SK-N-SH (cell line): ENCODE measurements around the gene IL1RL2. TPM values are rescaled to one million over a fixed set of nuclear protein-coding genes. Genes with fewer than 3 reads are reported as not detected.

Experiments
- CTCF ChIA-PET: fragments of 300-600, 350-600 bp; formaldehyde crosslinking; extraction: SDS; loops from one replicate; lab custom pipeline; 2021; lab: Yijun Ruan, JAX
- POLR2A ChIA-PET: fragments of 350-600 bp; sonication (Branson Sonifier 250); formaldehyde crosslinking; extraction: SDS; loops from one replicate; lab custom pipeline; 2020; ENCODE audit warnings: antibody characterized with exemption, inconsistent platforms; lab: Yijun Ruan, JAX
- DNase-seq: peaks from one replicate; pipeline ENCODE4 v3.0.0; 2012
- H2AFZ ChIP-seq: fragments of 200-600 bp; sonication (generic); 2 replicates; pipeline ENCODE4 v1.8.1; 2016; ENCODE audit warnings: antibody characterized with exemption, mild to moderate bottlenecking, low read depth
- H3F3A ChIP-seq: fragments of 200-600 bp; sonication (generic); replicated peaks from 2 replicates; pipeline ENCODE3; 2016; ENCODE audit warnings: antibody characterized with exemption, mild to moderate bottlenecking; ENCODE audit not compliant: insufficient read depth
- H3K27ac ChIP-seq, 2 experiments: fragments of 200-500 bp in 1 of 2; fragments of 200-600 bp in 1 of 2; sonication (Bioruptor generic) in 1 of 2; sonication (generic), shearing (Covaris generic) in 1 of 2; 2 replicates each; pipeline versions ENCODE4 v1.5.1 to v1.6.1; 2014 to 2016; ENCODE audit warnings: low read depth in 2 of 2, inconsistent platforms in 1 of 2, low read length in 1 of 2, mild to moderate bottlenecking in 1 of 2, mixed read lengths in 1 of 2
- H3K27me3 ChIP-seq: fragments of 200-600 bp; sonication (generic), shearing (Covaris generic); 2 replicates; pipeline ENCODE4 v1.6.1; 2016; ENCODE audit warnings: mixed run types; ENCODE audit not compliant: insufficient read depth
- H3K36me3 ChIP-seq, 2 experiments: fragments of 200-500 bp in 1 of 2; fragments of 200-600 bp in 1 of 2; sonication (Bioruptor generic) in 1 of 2; sonication (generic) in 1 of 2; replicated peaks in 1 of 2; 2 replicates each; pipeline versions ENCODE3 to v1.5.1; 2014 to 2016; ENCODE audit warnings: low read length in 1 of 2, mild to moderate bottlenecking in 1 of 2; ENCODE audit not compliant: insufficient read depth in 2 of 2, control insufficient read depth in 1 of 2
- H3K4me1 ChIP-seq, 2 experiments: fragments of 200-500 bp in 1 of 2; fragments of 200-600 bp in 1 of 2; sonication (Bioruptor generic) in 1 of 2; sonication (generic), shearing (Covaris generic) in 1 of 2; 2 replicates each; pipeline versions ENCODE4 v1.5.1 to v1.6.1; 2014 to 2016; ENCODE audit warnings: low read depth in 1 of 2, low read length in 1 of 2, mixed run types in 1 of 2; ENCODE audit not compliant: insufficient read depth in 2 of 2, control insufficient read depth in 1 of 2
- H3K4me2 ChIP-seq: fragments of 200-600 bp; sonication (generic), shearing (Covaris generic); 2 replicates; pipeline ENCODE4 v1.6.1; 2017; ENCODE audit warnings: mixed run types
- H3K4me3 ChIP-seq, 2 experiments: fragments of 200-500 bp in 1 of 2; fragments of 200-600 bp in 1 of 2; sonication (Bioruptor generic) in 1 of 2; sonication (generic), shearing (Covaris generic) in 1 of 2; 2 replicates each; pipeline versions ENCODE4 v1.5.1 to v1.8.1; 2014 to 2016; ENCODE audit warnings: low read depth in 2 of 2, inconsistent platforms in 1 of 2, low read length in 1 of 2, mild to moderate bottlenecking in 1 of 2, mixed read lengths in 1 of 2, moderate library complexity in 1 of 2
- H3K79me2 ChIP-seq: fragments of 200-600 bp; sonication (generic); 2 replicates; pipeline ENCODE4 v1.8.1; 2017; ENCODE audit warnings: mild to moderate bottlenecking; ENCODE audit not compliant: insufficient read depth
- H3K9ac ChIP-seq: fragments of 200-600 bp; sonication (generic); 2 replicates; pipeline ENCODE4 v1.6.1; 2017; ENCODE audit warnings: mixed run types
- H3K9me2 ChIP-seq: fragments of 200-600 bp; sonication (generic); 2 replicates; pipeline ENCODE4 v1.6.1; 2017; ENCODE audit warnings: mixed run types
- H3K9me3 ChIP-seq: fragments of 200-600 bp; sonication (generic); 2 replicates; pipeline ENCODE4 v1.6.1; 2017; ENCODE audit warnings: mixed run types, mild to moderate bottlenecking, moderate library complexity
- H4K20me1 ChIP-seq: fragments of 200-600 bp; sonication (generic); 2 replicates; pipeline ENCODE4 v1.6.1; 2017; ENCODE audit warnings: mild to moderate bottlenecking, mixed run types; ENCODE audit not compliant: insufficient read depth
- ELF1 ChIP-seq: IDR thresholded peaks from 2 replicates; pipeline ENCODE4 v1.4.0; 2012
- FOSL2 ChIP-seq: IDR thresholded peaks from 2 replicates; pipeline ENCODE4 v1.4.0; 2012; ENCODE audit warnings: low read depth, mild to moderate bottlenecking, moderate library complexity, borderline replicate concordance
- FOXM1 ChIP-seq: IDR thresholded peaks from 2 replicates; pipeline ENCODE4 v1.4.0; 2012; ENCODE audit warnings: low read depth, mild to moderate bottlenecking
- GABPA ChIP-seq: IDR thresholded peaks from 2 replicates; pipeline ENCODE4 v1.4.0; 2012; ENCODE audit warnings: low read depth, mild to moderate bottlenecking
- GATA2 ChIP-seq: sonication (generic); formaldehyde crosslinking; IDR thresholded peaks from 2 replicates; pipeline ENCODE4 v1.5.0; 2020; ENCODE audit warnings: mild to moderate bottlenecking, missing genetic modification reagents
- JUND ChIP-seq: IDR thresholded peaks from 2 replicates; pipeline ENCODE4 v1.4.0; 2012
- MEF2A ChIP-seq: IDR thresholded peaks from 2 replicates; pipeline ENCODE4 v1.4.0; 2012; ENCODE audit warnings: low read depth, borderline replicate concordance
- MXI1 ChIP-seq: IDR thresholded peaks from 2 replicates; pipeline ENCODE4 v1.6.1; 2012; ENCODE audit warnings: mild to moderate bottlenecking, low read depth, low read length, improper control_type of control experiment
- NFIC ChIP-seq: IDR thresholded peaks from 2 replicates; pipeline ENCODE4 v1.4.0; 2012; ENCODE audit warnings: borderline replicate concordance
- POLR2AphosphoS5 ChIP-seq: IDR thresholded peaks from 2 replicates; pipeline ENCODE4 v1.6.1; 2012; ENCODE audit warnings: low read depth, low read length
- SIN3A ChIP-seq: IDR thresholded peaks from 2 replicates; pipeline ENCODE4 v1.6.1; 2012; ENCODE audit warnings: low read depth, mild to moderate bottlenecking, low read length, moderate library complexity, borderline replicate concordance
- TCF12 ChIP-seq: IDR thresholded peaks from 2 replicates; pipeline ENCODE4 v1.4.0; 2012
- WGBS: methylation state at CpG from one replicate; pipeline ENCODE4 v1.1.6; 2017; ENCODE audit warnings: low lambda C conversion rate; 5-methylcytosine and 5-hydroxymethylcytosine counted together
- polyA plus RNA-seq, 3 experiments: library from polyadenylated mRNA; depleted of rRNA; stranded (reverse); fragments of >200 nt; gene quantifications; 2 replicates each; pipeline ENCODE4 v1.2.3, GENCODE V29; 2012
- TF ChIP-seq, protein P1 (sequence below): IDR thresholded peaks from 2 replicates; pipeline ENCODE4 v1.4.0; 2012; ENCODE audit warnings: low read depth, borderline replicate concordance
- TF ChIP-seq, protein P2 (sequence below): IDR thresholded peaks from 2 replicates; pipeline ENCODE4 v1.4.0; 2012; ENCODE audit warnings: low read depth
- TF ChIP-seq, protein P3 (sequence below): IDR thresholded peaks from 2 replicates; pipeline ENCODE4; 2012

IL1RL2 gene
- polyA plus RNA-seq, 1 of the 3 experiments (the other 2 are of a cell fraction): 0.05 TPM

DNA sequence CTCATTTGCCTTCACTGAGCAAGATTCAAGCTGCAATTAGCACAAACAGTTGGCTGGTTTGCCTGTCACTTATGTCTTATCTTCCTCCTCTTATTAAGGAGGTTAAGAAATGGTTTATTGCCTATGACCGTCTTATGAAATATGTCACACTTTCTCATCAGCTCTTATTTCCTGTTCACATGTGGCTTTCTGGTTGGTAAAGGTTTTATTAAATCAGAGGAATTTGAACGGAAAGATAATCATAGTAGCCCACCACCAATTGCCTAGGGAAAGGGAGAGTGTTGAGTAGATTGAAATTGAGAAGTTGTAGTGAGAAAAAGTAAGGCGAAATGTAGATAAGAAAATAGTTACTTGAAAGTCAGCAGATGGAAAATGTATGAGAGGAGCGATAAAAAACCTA, 48.5 kb upstream of the IL1RL2 start:
- TF ChIP-seq, protein P1, sequence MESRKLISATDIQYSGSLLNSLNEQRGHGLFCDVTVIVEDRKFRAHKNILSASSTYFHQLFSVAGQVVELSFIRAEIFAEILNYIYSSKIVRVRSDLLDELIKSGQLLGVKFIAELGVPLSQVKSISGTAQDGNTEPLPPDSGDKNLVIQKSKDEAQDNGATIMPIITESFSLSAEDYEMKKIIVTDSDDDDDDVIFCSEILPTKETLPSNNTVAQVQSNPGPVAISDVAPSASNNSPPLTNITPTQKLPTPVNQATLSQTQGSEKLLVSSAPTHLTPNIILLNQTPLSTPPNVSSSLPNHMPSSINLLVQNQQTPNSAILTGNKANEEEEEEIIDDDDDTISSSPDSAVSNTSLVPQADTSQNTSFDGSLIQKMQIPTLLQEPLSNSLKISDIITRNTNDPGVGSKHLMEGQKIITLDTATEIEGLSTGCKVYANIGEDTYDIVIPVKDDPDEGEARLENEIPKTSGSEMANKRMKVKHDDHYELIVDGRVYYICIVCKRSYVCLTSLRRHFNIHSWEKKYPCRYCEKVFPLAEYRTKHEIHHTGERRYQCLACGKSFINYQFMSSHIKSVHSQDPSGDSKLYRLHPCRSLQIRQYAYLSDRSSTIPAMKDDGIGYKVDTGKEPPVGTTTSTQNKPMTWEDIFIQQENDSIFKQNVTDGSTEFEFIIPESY: no peak
- TF ChIP-seq GABPA (no peak), POLR2AphosphoS5 (no peak), ELF1 (no peak), JUND (no peak), GATA2 (CRISPR knock-in tag) (no peak), TCF12 (no peak), FOSL2 (no peak), MEF2A (no peak), FOXM1 (no peak), SIN3A (no peak), MXI1 (no peak), NFIC (no peak)
- TF ChIP-seq, protein P2, sequence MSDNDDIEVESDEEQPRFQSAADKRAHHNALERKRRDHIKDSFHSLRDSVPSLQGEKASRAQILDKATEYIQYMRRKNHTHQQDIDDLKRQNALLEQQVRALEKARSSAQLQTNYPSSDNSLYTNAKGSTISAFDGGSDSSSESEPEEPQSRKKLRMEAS: no peak
- TF ChIP-seq, protein P3, sequence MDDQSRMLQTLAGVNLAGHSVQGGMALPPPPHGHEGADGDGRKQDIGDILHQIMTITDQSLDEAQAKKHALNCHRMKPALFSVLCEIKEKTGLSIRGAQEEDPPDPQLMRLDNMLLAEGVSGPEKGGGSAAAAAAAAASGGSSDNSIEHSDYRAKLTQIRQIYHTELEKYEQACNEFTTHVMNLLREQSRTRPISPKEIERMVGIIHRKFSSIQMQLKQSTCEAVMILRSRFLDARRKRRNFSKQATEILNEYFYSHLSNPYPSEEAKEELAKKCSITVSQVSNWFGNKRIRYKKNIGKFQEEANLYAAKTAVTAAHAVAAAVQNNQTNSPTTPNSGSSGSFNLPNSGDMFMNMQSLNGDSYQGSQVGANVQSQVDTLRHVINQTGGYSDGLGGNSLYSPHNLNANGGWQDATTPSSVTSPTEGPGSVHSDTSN: no peak
- Histone ChIP-seq H4K20me1 (no peaks in the 10 kb centered on the region), H3K4me2 (no peak overlapping the region), H3F3A (no peaks in the 10 kb centered on the region), H3K9me3 (no peaks in the 10 kb centered on the region), H3K36me3 (no peaks in the 10 kb centered on the region), H3K4me1 (peaks cover 0 to 15% of the 10 kb centered on the region in 2 experiments; a peak in 2 of 4 replicates), H3K79me2 (no peaks in the 10 kb centered on the region; the same call in 1 of the 2 replicates), H3K27me3 (no peaks in the 10 kb centered on the region), H3K9ac (no peak overlapping the region), H2AFZ (no peak overlapping the region), H3K27ac (no peak overlapping the region), H3K4me3 (no peak overlapping the region), H3K9me2 (no peaks in the 10 kb centered on the region)
- no peak for DNase-seq
- ChIA-PET CTCF (interaction anchor here (1.1 kb wide), 1 partner anchor 118 kb away, joined by 3 read pairs; no protein-coding TSS in a partner anchor), POLR2A (no interaction called here)
- WGBS: 58% methylated on average over 4 of the region's 4 CpGs

DNA sequence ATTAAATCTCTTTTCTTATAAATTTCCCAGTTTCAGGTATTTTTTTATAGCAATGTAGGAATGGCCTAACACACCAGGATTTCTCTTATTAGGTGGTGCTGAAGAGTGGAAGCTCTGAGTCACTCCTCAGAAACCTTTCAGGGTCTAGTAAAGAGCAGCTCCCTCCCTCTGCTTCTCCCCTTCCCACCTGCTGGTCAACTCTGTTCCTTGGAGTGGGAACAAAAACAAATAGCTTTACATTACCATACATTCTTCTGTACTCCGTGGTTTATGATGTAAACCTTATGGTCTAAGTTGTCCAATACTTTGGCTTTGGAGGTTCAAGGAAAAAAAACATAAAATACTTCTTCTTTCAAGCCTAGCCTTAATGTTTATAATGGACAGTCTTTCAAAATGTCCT, 47.0 kb upstream of the IL1RL2 start:
- Histone ChIP-seq H3K27me3 (no peaks in the 10 kb centered on the region), H3K4me1 (peaks cover 0 to 15% of the 10 kb centered on the region in 2 experiments; a peak in 2 of 4 replicates), H4K20me1 (no peaks in the 10 kb centered on the region), H3K4me3 (no peak overlapping the region), H3K36me3 (peaks cover 0 to 7% of the 10 kb centered on the region in 2 experiments), H3K9me3 (no peaks in the 10 kb centered on the region), H2AFZ (no peak overlapping the region), H3K9me2 (no peaks in the 10 kb centered on the region), H3F3A (no peaks in the 10 kb centered on the region), H3K79me2 (no peaks in the 10 kb centered on the region; the same call in 1 of the 2 replicates), H3K27ac (no peak overlapping the region)
- no peak for DNase-seq
- CTCF ChIA-PET: no interaction called here
- POLR2A ChIA-PET: no interaction called here
- WGBS: 12% methylated on average over 1 of the region's 1 CpG
- no peak for TF ChIP-seq SIN3A
- TF ChIP-seq, all 33 proteins: peak for 0
- Histone ChIP-seq H3K4me2 (no peak overlapping the region), H3K9ac (no peak overlapping the region)
